NT2/D1 (cell line): ENCODE data around the gene LRRC61.

Source experiments
- YY1 ChIP-seq: IDR thresholded peaks from 2 replicates; pipeline ENCODE4 v1.6.1; 2011; ENCODE audit not compliant: insufficient read length, insufficient read depth
- ZNF274 ChIP-seq: IDR thresholded peaks from 2 replicates; pipeline ENCODE4 v1.6.1; 2011; ENCODE audit warnings: mild to moderate bottlenecking, low read depth, low read length

DNA sequence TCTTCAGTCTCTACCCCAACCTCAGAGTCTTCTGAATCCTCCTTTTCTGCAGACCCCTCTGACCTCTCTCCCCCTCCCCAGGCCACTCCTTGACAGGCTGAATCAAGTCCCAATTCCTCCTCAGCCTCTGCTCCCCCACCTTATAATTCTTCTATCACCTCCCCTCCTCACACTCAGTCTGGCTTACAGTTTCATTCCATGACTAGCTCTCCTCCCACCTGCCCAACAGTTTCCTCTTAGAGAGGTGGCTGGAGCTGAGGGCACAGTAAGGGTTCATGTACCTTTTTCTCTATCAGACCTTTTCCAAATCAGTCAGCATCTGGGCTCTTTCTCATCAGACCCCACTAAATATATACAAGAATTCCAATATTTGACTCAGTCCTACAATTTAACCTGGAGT is 14.6 kb upstream of the LRRC61 start:
- TF ChIP-seq YY1, result no peak
- no peak for TF ChIP-seq ZNF274
